H1 (cell line): ENCODE measurements around the gene TEF. TPM values are rescaled to one million over a fixed set of nuclear protein-coding genes. Genes with fewer than 3 reads are reported as not detected.

Experiments used
- CTCF ChIA-PET: fragments of 300-600 bp; sonication (Branson Sonifier 250); formaldehyde crosslinking; loops from one replicate; lab custom pipeline; 2021; ENCODE audit not compliant: partially characterized antibody; lab: Charles Lee
- POLR2A ChIA-PET: fragments of 300-600 bp; sonication (Branson Sonifier 250); formaldehyde crosslinking; loops from one replicate; lab custom pipeline; 2021; ENCODE audit warnings: inconsistent platforms; ENCODE audit not compliant: partially characterized antibody; lab: Charles Lee
- DNase-seq, 2 experiments: peaks; one replicate each; pipeline versions ENCODE4 v3.0.0 to v3.0.0-alpha.2; 2010 to 2022; ENCODE audit warnings: low spot score in 2 of 2, low read depth in 1 of 2, mixed read lengths in 1 of 2
- FAIRE-seq: peaks from 2 replicates; lab custom pipeline; 2011; peaks lifted over from hg19 to GRCh38; lab: Jason Lieb, UNC
- H2AFZ ChIP-seq: 2 replicates; pipeline ENCODE4 v1.8.1; 2012; ENCODE audit warnings: low read length, inconsistent platforms
- H2AK5ac ChIP-seq: 2 replicates; pipeline ENCODE4 v1.6.1; 2013; ENCODE audit warnings: low read depth, low read length
- H2BK120ac ChIP-seq: replicated peaks from 2 replicates; pipeline ENCODE3; 2013; ENCODE audit warnings: low read depth, low read length, inconsistent platforms
- H2BK12ac ChIP-seq: 2 replicates; pipeline ENCODE4 v1.6.1; 2013; ENCODE audit warnings: low read depth, low read length
- H2BK15ac ChIP-seq: 2 replicates; pipeline ENCODE4 v1.6.1; 2013; ENCODE audit warnings: low read length
- H2BK20ac ChIP-seq: 2 replicates; pipeline ENCODE4 v1.6.1; 2013; ENCODE audit warnings: low read length
- H2BK5ac ChIP-seq: 2 replicates; pipeline ENCODE4 v1.6.1; 2013; ENCODE audit warnings: low read depth, low read length
- H3K14ac ChIP-seq: 2 replicates; pipeline ENCODE4 v1.6.1; 2013; ENCODE audit warnings: inconsistent platforms; ENCODE audit not compliant: insufficient read length
- H3K18ac ChIP-seq: 2 replicates; pipeline ENCODE4 v1.6.1; 2013; ENCODE audit warnings: low read length; ENCODE audit errors: extremely low read depth
- H3K23ac ChIP-seq: 2 replicates; pipeline ENCODE4 v1.6.1; 2013; ENCODE audit warnings: inconsistent platforms; ENCODE audit not compliant: insufficient read length
- H3K23me2 ChIP-seq: 2 replicates; pipeline ENCODE4 v1.6.1; 2013; ENCODE audit warnings: low read depth, low read length
- H3K27ac ChIP-seq: 2 replicates; pipeline ENCODE4 v1.6.1; 2011; ENCODE audit warnings: low read depth, low read length, inconsistent platforms
- H3K27me3 ChIP-seq, 4 experiments: replicated peaks in 1 of 4; 1 replicate in 1 of 4; 2 replicates in 3 of 4; pipeline versions ENCODE4 v1.6.1 to v1.8.1; 2011 to 2013; ENCODE audit warnings: low read length in 3 of 4, mild to moderate bottlenecking in 3 of 4, inconsistent platforms in 2 of 4, mixed read lengths in 2 of 4, moderate library complexity in 1 of 4; ENCODE audit not compliant: control insufficient read depth in 3 of 4, insufficient read depth in 3 of 4; ENCODE audit errors: extremely low read depth in 1 of 4
- H3K36me3 ChIP-seq, 4 experiments: 2 replicates each; pipeline versions ENCODE4 v1.6.1 to v1.8.1; 2011 to 2013; ENCODE audit warnings: mild to moderate bottlenecking in 4 of 4, low read length in 3 of 4, moderate library complexity in 2 of 4, control low read depth in 1 of 4, inconsistent platforms in 1 of 4; ENCODE audit not compliant: insufficient read depth in 4 of 4, control insufficient read depth in 2 of 4
- H3K4ac ChIP-seq: replicated peaks from 2 replicates; pipeline ENCODE3; 2013; ENCODE audit warnings: low read length, low read depth, mixed read lengths, inconsistent platforms; ENCODE audit not compliant: insufficient read length
- H3K4me1 ChIP-seq, 4 experiments: replicated peaks in 1 of 4; 1 replicate in 1 of 4; 2 replicates in 3 of 4; pipeline versions ENCODE4 v1.6.1 to v1.8.1; 2011 to 2013; ENCODE audit warnings: low read length in 3 of 4, inconsistent platforms in 2 of 4, mixed read lengths in 1 of 4; ENCODE audit not compliant: insufficient read depth in 4 of 4, control insufficient read depth in 3 of 4
- H3K4me2 ChIP-seq, 2 experiments: 2 replicates each; pipeline versions ENCODE4 v1.6.1 to v1.8.1; 2011 to 2013; ENCODE audit warnings: low read depth in 2 of 2, low read length in 2 of 2, control low read depth in 1 of 2, inconsistent platforms in 1 of 2, mild to moderate bottlenecking in 1 of 2; ENCODE audit not compliant: insufficient read depth in 1 of 2
- H3K4me3 ChIP-seq, 4 experiments: fragments of 200-600, 300-600 bp in 1 of 4; sonication (generic), shearing (Covaris generic), sonication (Bioruptor Twin) in 1 of 4; 2 replicates each; pipeline versions ENCODE4 v1.5.1 to v1.8.1; 2011 to 2016; ENCODE audit warnings: low read length in 4 of 4, low read depth in 3 of 4, control low read depth in 2 of 4, inconsistent platforms in 2 of 4, mild to moderate bottlenecking in 2 of 4, mixed read lengths in 1 of 4, moderate library complexity in 1 of 4; ENCODE audit not compliant: insufficient read depth in 2 of 4; ENCODE audit errors: extremely low read depth in 1 of 4
- H3K56ac ChIP-seq: replicated peaks from 2 replicates; pipeline ENCODE3; 2013; ENCODE audit warnings: low read depth, mild to moderate bottlenecking, mixed read lengths, low read length, inconsistent platforms; ENCODE audit not compliant: insufficient read length
- H3K79me1 ChIP-seq: 2 replicates; pipeline ENCODE4 v1.6.1; 2013; ENCODE audit warnings: low read depth, low read length, control low read depth
- H3K79me2 ChIP-seq, 2 experiments: 2 replicates each; pipeline versions ENCODE4 v1.6.1 to v1.8.1; 2012 to 2013; ENCODE audit warnings: low read length in 2 of 2, mild to moderate bottlenecking in 2 of 2, inconsistent platforms in 1 of 2; ENCODE audit not compliant: insufficient read depth in 2 of 2, control insufficient read depth in 1 of 2
- H3K9ac ChIP-seq, 4 experiments: replicated peaks in 1 of 4; 1 replicate in 1 of 4; 2 replicates in 3 of 4; pipeline versions ENCODE4 v1.6.1 to v1.8.1; 2011 to 2013; ENCODE audit warnings: low read depth in 3 of 4, low read length in 3 of 4, control low read depth in 2 of 4, mild to moderate bottlenecking in 2 of 4, moderate library complexity in 2 of 4, inconsistent platforms in 1 of 4; ENCODE audit errors: extremely low read depth in 1 of 4
- H3K9me3 ChIP-seq, 2 experiments: 2 replicates each; pipeline versions ENCODE4 v1.6.1 to v1.8.1; 2012 to 2013; ENCODE audit warnings: mild to moderate bottlenecking in 2 of 2, moderate library complexity in 2 of 2, control low read depth in 1 of 2, inconsistent platforms in 1 of 2, low read depth in 1 of 2, low read length in 1 of 2, mixed read lengths in 1 of 2; ENCODE audit not compliant: insufficient read depth in 2 of 2
- H4K20me1 ChIP-seq, 2 experiments: replicated peaks in 1 of 2; 2 replicates each; pipeline versions ENCODE3 to v1.8.1; 2011 to 2013; ENCODE audit warnings: inconsistent platforms in 2 of 2, low read length in 2 of 2, mild to moderate bottlenecking in 1 of 2; ENCODE audit not compliant: insufficient read depth in 2 of 2, control insufficient read depth in 1 of 2
- H4K5ac ChIP-seq: 2 replicates; pipeline ENCODE4 v1.6.1; 2013; ENCODE audit warnings: low read length, low read depth, mixed read lengths, inconsistent platforms; ENCODE audit not compliant: insufficient read length
- H4K8ac ChIP-seq: 2 replicates; pipeline ENCODE4 v1.8.0; 2013; ENCODE audit warnings: mild to moderate bottlenecking, moderate library complexity, low read length, inconsistent platforms; ENCODE audit not compliant: insufficient read depth; ENCODE audit errors: extremely low read depth
- H4K91ac ChIP-seq: replicated peaks from 2 replicates; pipeline ENCODE3; 2013; ENCODE audit warnings: low read length, mixed read lengths, inconsistent platforms; ENCODE audit not compliant: insufficient read length
- WGBS, 2 experiments: shearing (Covaris generic) in 1 of 2; methylation state at CpG; one replicate each; pipeline versions ENCODE4 v1.1.6 to v1.1.7; 2013 to 2015; ENCODE audit warnings: low lambda C conversion rate in 2 of 2, mixed read lengths in 2 of 2, inconsistent platforms in 1 of 2, low coverage in 1 of 2, missing lambda C conversion rate in 1 of 2; ENCODE audit not compliant: insufficient replicate concordance in 2 of 2, insufficient coverage in 1 of 2, insufficient read length in 1 of 2; ENCODE audit errors: extremely low coverage in 1 of 2, missing lambda C conversion rate in 1 of 2; 5-methylcytosine and 5-hydroxymethylcytosine counted together
- polyA plus RNA-seq, 7 experiments: library from polyadenylated mRNA; depleted of rRNA in 3 of 7; stranded (reverse) in 5 of 7; unstranded in 2 of 7; fragments of >200 nt in 5 of 7; fragments of 200-250 nt in 2 of 7; gene quantifications; 1 replicate in 5 of 7; 2 replicates in 1 of 7; 4 replicates in 1 of 7; pipeline versions ENCODE4 v1.2.1 to v1.2.3, GENCODE V29; 2011 to 2013; ENCODE audit warnings: missing spikeins in 2 of 7, mixed read lengths in 2 of 7
- total RNA-seq: library from RNA; stranded (reverse); fragmentation: NEBNext Ultra II Directional; extraction: Animal tissue kit (Norgen Biotek cat#: 25700); gene quantifications from 2 replicates; pipeline ENCODE4 v1.2.1, GENCODE V29; 2021

The TEF gene
- total and polyA plus RNA-seq, 2 of the 8 experiments (the other 6 are each of a cell fraction or from before 2014, with no cell fraction given), result 7.4 to 9.0 TPM

DNA sequence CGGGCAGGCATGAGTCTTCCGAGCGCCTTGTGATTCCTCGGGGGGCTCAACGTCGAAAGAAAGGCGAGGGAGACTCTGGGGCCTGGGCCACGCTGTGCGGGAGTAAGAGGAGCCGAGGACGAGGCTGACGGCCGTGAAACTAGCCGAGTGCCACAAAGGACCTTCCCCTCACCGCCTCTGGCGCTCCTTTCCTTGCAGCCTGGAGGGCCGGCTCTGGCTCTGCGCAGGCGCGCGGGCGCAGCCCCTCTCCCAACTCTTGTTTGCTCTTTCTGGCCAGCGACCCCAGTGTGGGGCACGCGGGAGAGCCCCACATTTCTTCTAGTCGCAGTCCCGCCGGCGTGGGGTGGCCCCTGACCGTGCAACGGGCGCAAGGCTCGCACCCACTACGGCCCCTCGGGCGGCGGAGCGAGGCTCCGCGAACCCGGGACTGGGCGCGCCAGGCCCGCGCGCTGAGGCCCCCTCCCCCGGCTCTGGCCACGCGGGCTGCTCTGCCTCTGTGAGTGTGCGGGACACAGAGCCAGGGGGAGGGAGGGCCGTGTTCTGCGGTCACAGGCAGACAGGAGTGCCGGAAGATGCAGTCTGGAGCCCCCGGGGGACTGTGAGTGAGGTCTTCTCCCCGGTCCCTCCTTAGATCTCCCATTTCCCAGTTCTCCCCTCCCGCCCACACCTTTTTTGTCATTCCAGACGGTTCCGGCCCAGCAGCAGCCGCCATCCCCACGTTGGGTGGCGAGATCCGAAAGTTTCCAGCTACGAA lies 65.9 kb downstream of the TEF start:
- peaks cover 0 to 6% of the 10 kb centered on the region in 2 experiments for H4K20me1 ChIP-seq
- H2BK5ac ChIP-seq, result peak overlapping the region; percentile 99
- ChIA-PET POLR2A (interaction anchor here (0.6 to 28.8 kb wide), 44 partner anchors 8 to 355 kb away, joined by 3 to 887 read pairs (median 6); partner anchors contain the start of genes ACO2, DESI1, EP300 and PHF5A), CTCF (interaction anchor here (1.0 to 2.7 kb wide), 5 partner anchors 15 to 77 kb away, joined by 3 to 12 read pairs (median 4); no protein-coding TSS in a partner anchor)
- no peak overlapping the region for H2BK20ac ChIP-seq
- H3K27ac ChIP-seq, result peak overlapping the region; percentile 96
- peaks cover 6% of the 10 kb centered on the region; the same call in 1 of the 2 replicates for H3K79me1 ChIP-seq
- FAIRE-seq, result no peak
- H3K36me3 ChIP-seq, result peaks cover 0 to 8% (median 0%) of the 10 kb centered on the region in 4 experiments; a peak in 1 of 8 replicates
- peak overlapping the region; percentile 91 for H4K91ac ChIP-seq
- H3K14ac ChIP-seq, result no peak overlapping the region
- H3K23ac ChIP-seq, result no peak overlapping the region
- DNase-seq, result peak in 1 of 2 experiments; percentile 78
- no peak overlapping the region for H2AK5ac ChIP-seq
- H3K23me2 ChIP-seq, result peaks cover 29% of the 10 kb centered on the region
- no peaks in the 10 kb centered on the region for H3K27me3 ChIP-seq
- peak overlapping the region; percentile 97 for H3K56ac ChIP-seq
- peak overlapping the region; percentile 75 for H2BK120ac ChIP-seq
- peaks cover 18 to 37% of the 10 kb centered on the region in 2 experiments for H3K79me2 ChIP-seq
- H4K5ac ChIP-seq, result peak overlapping the region; percentile 57
- H3K4me1 ChIP-seq, result peaks cover 0 to 7% (median 4%) of the 10 kb centered on the region in 4 experiments; a peak in 5 of 7 replicates
- H3K4me2 ChIP-seq, result peak overlapping the region; percentile 88 to 92
- H3K9me3 ChIP-seq, result no peaks in the 10 kb centered on the region
- peak overlapping the region; percentile 67 to 100 (median 96) for H3K4me3 ChIP-seq
- H2AFZ ChIP-seq, result no peak overlapping the region
- H3K9ac ChIP-seq, result peak overlapping the region; percentile 91 to 99 (median 94)
- peak overlapping the region; percentile 96 for H3K18ac ChIP-seq
- H2BK12ac ChIP-seq, result peak overlapping the region; percentile 90
- whole genome bisulfite sequencing, 2 experiments, result 1% methylated on average over 52 of the region's 63 CpGs; no CpG with 5 or more reads in 1 of the 2 experiments
- peak overlapping the region; percentile 97 for H3K4ac ChIP-seq
- peak overlapping the region; percentile 98; the same call in 1 of the 2 replicates for H4K8ac ChIP-seq
- peak overlapping the region; percentile 72; the same call in 1 of the 2 replicates for H2BK15ac ChIP-seq
